GM12874 (cell line): Measurements from ENCODE around the gene NNMT.

Experiments used
- TF ChIP-seq, protein P1 (sequence below): IDR thresholded peaks from 2 replicates; pipeline ENCODE4 v1.5.1; 2011; ENCODE audit warnings: low read depth, mild to moderate bottlenecking, control low read depth, low read length, moderate library complexity; ENCODE audit not compliant: insufficient read depth

The NNMT gene

DNA sequence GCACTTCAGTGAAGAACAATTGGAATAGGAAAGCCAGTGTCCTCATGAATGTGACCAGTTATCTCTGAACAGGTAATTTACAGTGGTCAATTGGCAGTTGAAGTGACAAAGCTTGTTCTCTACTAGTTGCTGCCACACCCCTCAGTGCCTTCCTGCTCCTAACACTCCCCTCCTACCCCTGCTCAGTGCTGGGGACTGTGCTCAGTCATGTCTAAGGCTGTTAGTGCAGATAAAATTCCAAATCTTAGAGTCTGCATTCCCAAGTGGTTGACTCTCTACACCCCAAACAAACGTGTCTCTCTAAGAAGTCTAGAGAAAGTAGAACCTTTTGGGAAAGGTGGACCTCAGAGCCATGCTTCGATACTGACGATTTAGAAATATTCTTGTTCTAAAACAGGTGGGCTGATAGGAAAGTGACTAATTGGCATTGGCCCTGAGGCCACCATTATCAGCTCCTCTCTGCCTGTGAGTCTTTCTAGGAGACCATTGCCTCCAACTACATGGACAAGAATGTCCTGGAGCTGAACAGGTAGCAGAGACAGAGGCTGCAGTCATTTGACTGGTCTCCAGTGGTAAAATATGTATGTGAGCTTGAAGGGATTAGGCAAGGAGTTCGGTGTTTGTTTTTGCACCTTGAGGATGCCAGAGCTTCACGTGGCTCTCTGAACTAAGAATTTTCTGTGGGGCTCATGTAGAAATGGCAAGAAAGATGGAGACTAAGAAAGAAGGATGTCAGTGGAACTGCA is 22.1 kb upstream of the NNMT start:
- TF ChIP-seq, protein P1, sequence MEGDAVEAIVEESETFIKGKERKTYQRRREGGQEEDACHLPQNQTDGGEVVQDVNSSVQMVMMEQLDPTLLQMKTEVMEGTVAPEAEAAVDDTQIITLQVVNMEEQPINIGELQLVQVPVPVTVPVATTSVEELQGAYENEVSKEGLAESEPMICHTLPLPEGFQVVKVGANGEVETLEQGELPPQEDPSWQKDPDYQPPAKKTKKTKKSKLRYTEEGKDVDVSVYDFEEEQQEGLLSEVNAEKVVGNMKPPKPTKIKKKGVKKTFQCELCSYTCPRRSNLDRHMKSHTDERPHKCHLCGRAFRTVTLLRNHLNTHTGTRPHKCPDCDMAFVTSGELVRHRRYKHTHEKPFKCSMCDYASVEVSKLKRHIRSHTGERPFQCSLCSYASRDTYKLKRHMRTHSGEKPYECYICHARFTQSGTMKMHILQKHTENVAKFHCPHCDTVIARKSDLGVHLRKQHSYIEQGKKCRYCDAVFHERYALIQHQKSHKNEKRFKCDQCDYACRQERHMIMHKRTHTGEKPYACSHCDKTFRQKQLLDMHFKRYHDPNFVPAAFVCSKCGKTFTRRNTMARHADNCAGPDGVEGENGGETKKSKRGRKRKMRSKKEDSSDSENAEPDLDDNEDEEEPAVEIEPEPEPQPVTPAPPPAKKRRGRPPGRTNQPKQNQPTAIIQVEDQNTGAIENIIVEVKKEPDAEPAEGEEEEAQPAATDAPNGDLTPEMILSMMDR = no peak

DNA sequence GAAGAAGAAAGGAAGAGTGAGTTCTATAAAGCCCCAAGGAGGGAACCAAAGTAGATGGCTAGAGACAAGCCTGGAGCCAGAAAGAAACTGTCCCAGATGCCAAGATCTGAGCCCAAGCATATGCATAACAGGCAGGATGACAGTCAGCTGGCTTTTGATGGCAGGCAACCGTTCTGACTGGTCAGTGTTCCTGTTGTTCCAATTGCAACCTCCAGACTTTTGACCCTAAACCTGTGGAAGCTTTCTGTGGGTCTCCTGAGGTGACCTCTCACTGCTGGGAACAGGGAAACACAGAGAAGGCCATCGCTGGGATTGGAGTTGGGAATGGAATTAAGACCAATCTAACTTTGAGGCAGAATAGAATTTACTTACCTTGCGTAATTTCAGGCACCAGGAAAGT is 21.6 kb upstream of the NNMT start:
- TF ChIP-seq, protein P1 = no peak

DNA sequence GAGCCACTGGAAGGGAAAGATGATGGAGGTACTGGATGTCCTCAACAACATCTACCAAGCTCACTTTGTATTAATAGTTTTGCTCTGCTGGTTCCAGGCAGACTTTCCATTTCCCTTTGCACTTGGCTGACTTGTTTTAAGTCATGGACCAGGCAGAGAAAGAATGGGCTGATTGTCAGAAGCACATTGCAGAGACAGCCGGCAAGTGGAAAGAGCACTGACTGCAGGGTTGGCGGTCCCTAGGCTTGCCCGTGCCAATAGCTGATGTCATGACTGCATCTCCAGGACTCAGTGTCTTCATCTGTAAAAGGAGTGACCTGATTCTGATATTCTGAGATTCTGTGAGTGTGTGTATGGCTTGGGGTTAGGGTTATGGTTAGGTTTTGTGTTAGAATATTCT is 20.9 kb upstream of the NNMT start:
- TF ChIP-seq, protein P1 = no peak

DNA sequence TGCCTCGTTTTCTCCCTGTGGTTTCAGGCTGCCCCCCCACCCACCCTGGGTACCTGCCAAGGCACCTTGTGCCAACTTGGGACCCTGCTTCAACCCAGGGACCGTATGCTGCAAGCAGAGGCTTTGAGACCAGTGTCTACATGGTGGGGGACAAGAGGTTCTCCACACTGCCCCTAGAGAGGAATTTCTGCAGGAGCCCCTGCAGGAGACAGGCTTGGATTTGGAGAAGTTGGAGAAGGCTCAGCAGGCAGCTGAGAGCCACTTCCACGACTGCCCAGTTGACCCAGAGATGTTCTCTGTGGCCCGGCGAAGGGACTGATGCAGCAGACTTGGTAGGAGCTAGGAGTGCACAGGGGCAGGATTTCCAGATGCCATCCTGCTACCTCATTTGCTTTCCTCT is 20.1 kb upstream of the NNMT start:
- TF ChIP-seq, protein P1 = no peak

DNA sequence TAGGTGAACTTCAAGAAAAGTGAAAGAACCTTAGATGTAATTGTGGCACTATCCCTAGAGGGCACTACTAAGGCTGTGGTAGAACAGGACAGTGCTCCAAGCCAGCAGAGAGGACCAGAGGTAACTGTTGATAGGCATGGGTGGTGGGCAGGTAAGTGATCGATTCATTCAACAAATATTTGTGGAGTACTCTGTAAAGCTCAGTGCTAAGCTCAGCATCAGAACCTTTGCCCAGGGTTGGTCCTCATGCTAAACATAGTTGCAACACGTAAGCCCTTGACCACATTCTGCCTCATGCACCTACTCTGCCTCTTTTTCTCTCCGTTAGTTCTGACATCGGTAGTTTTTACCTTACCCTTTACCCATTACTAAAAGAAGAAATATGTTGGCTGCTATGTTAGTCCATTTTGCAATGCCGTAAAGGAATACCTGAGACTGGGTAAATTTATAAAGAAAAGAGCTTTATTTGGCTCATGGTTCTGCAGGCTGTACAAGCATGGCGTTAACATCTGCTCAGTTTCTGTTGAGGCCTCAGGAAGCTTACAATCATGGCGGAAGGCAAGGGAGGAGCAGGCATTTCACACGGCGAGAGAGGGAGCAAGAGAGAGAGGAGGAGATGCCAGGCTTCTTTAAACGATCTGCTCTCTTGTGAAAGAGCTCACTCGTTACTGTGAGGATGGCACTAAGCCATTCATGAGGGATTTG is 18.4 kb upstream of the NNMT start:
- TF ChIP-seq, protein P1 = no peak

DNA sequence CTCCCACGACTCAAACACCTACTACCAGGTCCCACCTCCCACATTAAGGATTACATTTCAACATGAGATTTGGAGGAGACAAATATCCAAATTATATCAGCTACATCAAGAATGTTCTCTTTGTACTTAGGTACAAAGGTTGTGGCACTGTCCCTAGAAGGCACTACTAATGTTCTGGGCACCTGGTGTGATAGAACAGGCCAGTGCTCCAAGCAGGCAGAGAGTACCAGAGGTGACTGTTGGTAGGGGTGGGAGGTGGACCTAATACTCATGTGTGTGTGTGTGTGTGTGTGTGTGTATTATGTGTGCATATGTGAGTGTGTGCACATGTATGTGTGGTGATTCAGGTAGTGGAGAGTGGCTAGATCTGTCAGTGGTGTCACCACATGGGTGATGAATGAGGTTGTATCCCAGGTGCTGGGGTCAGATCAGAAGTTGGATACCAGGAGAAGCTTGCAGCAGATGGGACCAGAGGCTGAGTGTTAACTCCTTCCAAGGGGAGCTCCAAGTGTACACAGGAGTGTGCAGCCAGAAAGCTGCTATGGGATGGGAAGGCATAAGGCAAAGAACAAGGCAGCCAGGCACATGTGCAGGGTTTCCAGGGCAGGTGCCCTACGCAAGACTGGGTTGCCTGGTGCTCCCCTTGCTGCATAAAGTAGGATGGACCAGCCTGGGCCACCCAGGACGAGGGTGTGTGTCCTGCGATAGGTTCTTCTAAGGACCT is 17.7 kb upstream of the NNMT start:
- TF ChIP-seq, protein P1 = no peak
